Epidermal melanocyte (primary cell): ENCODE data around the gene CMSS1.

Experiments
- DNase-seq: peaks from one replicate; pipeline ENCODE4 v3.0.0; 2011; ENCODE audit warnings: low spot score; ENCODE audit not compliant: insufficient read length

The CMSS1 gene

GRCh38 chr3:99933971-99934750 is 116.5 kb downstream of the CMSS1 start:
- no peak for DNase-seq

GRCh38 chr3:99934975-99935797 is 117.5 kb downstream of the CMSS1 start:
- no peak for DNase-seq

DNA sequence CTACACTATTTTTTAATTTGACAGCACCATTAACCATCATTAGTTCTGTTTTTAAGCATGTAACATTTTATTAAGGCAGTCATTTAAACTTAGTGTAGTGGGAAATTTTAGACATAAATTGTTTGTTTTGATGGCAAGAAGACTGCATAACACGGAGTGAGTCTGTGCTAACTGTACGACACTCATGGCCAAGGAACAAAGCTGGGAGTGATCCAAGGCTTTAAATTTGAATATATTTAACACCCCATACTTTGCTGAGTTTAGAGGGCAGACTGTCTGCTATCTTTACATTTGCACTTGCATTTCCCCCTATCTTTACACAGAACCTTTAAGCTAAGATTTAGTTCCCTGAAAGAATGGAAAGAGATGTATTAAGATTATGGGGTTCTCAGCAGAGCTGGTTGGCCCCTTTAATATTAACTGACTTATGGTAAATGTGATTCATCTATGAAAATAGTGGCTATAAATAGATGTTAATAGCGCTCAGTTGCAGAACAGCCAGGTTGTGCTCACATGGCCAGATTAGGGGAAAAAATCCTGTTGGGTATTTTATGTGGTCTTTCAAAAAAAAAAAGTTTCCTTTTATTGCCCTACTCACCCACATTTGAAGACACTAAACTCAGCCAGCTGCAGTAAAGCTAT is 120.7 kb downstream of the CMSS1 start:
- no peak for DNase-seq

- DNase-seq = no peak
Observed at GRCh38 chr3:99939876-99940275, 122.2 kb downstream of the CMSS1 start.

- no peak for DNase-seq
Observed at GRCh38 chr3:99940350-99940749, 122.7 kb downstream of the CMSS1 start.

GRCh38 chr3:99941211-99941610 is 123.5 kb downstream of the CMSS1 start:
- DNase-seq = no peak

GRCh38 chr3:99943931-99944761 is 126.5 kb downstream of the CMSS1 start:
- no peak for DNase-seq

DNA sequence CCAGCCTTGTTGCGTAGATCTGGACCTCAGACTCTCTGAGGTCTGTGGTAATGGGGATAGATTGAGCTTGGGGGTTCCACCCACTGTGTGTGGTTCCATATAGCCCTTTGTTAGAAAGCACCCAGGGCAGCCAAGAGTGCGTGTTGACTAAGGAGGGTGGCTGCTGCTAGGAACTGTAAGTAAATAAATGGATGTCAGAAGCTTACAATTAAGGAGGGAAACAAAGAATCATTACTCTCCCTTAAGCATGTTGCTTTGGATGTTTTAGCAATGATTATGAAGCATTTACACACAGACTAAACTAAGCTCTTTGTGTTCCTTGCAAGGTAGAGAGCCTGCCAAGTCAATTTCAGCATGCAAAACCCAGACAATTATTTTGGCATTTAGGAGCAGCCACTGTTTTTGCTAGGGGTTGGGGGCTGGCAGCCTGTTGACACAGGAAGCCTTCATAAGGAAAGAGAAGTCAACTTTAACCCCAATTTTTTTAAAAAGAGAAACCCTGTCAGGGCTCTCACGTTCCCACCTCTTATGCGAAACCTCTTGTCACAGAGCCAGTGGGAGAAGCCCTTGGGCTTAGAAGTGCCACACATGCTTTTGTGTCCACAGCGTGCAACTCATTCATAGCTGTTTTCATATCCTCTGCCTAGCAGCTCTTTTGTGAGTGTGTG is 127.8 kb downstream of the CMSS1 start:
- no peak for DNase-seq

- no peak for DNase-seq
Observed at GRCh38 chr3:99947356-99947755, 129.7 kb downstream of the CMSS1 start.

DNA sequence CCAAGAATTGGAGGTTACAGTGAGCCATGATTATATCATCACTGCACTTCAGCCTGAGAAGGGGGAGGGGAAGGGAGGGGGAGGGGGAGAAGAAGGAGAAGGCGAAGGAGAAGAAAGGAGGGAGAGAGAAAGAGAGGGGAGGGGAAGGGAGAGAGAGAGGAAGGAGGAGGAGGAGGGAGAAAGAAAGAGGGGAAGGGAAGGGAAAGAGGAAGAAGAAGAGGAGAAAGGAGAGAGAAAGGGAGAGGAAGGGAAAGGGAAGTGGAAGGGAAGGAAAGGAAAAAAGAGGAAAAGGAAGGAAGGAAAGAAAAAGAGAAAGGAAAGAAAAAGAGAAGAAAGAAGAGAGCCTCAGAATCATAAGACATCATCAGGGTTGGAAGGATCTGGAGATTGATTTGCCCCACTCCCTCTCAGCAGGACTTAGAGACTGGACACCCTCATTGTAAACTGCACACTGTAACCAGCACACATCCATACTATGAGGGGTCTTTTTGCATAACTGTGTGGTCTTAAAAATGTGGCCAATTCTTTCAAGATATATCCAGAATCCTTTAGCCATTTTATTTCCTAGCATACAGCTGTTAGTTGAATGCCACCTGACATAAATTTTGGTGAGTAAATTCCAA is 130.9 kb downstream of the CMSS1 start:
- no peak for DNase-seq

DNA sequence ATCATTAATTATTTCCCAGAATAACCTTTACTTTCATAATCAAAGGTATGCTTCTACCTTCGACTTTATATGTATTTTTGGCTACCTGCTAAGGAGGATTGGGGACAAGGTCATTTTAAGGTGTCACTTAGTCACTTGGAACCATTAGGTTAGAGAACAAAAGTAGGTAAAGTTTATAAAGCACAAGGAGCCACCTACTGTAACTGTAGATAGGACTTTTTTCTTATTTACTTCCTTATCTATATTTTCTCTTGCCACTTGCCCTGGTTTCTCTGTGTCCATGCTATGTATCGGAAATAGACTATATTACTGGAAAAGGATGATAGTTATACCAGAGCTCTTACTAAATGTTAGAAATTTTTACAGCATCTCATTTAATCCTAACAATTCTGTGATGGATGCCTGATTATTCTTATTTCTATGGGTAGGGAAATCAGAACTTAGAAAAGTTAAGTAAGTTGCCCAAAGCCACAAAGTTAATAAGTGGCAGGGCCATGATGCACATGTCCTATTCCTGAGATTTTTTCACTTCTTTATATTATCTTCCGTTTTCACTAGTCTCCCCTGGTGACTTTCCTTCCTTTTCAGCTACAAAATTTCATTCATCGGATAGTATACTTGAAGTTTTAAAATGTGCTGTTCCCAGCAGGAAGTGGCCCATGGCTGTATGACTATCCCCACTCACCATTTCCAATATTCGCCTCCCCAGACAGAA is 132.5 kb downstream of the CMSS1 start:
- no peak for DNase-seq

GRCh38 chr3:99950921-99951320 is 133.3 kb downstream of the CMSS1 start:
- no peak for DNase-seq

DNA sequence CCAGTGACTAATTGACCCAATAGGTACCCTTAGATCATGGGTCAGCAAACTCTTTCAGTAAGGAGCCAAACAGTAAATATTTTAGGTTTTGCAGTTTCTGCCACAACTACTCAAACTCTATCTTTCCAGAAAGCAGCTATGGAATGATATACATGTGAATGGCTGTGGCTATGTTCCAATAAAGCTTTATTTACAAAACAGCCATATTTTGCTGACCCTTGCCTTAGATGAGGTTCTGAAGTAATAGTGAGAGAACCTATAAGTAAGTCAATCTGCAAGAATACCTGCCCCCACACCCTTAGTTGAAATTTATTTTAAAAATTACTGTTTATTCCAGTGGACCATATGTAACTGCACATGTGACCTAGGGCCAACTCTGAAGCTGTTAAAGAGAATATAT is 134.0 kb downstream of the CMSS1 start:
- no peak for DNase-seq

DNA sequence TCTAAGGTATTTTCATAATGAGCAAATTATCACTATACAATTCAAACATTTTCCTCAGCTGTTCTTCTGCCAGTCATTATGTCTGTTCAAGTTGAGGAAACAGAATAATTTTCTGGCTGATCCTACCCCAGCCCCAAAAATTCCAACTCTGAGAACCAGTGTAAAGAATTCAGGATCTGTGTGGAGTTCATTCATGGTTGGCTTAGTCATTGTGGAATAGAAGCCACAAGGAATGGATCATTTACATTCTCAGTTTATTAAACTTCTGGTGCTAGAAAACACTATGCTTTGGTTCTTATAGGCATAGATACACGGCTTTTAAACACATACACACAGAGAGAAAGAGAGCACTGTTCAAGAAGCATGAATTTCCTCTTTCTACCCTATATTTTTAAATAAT is 134.6 kb downstream of the CMSS1 start:
- no peak for DNase-seq

GRCh38 chr3:99953596-99953995 is 135.9 kb downstream of the CMSS1 start:
- DNase-seq = no peak

DNA sequence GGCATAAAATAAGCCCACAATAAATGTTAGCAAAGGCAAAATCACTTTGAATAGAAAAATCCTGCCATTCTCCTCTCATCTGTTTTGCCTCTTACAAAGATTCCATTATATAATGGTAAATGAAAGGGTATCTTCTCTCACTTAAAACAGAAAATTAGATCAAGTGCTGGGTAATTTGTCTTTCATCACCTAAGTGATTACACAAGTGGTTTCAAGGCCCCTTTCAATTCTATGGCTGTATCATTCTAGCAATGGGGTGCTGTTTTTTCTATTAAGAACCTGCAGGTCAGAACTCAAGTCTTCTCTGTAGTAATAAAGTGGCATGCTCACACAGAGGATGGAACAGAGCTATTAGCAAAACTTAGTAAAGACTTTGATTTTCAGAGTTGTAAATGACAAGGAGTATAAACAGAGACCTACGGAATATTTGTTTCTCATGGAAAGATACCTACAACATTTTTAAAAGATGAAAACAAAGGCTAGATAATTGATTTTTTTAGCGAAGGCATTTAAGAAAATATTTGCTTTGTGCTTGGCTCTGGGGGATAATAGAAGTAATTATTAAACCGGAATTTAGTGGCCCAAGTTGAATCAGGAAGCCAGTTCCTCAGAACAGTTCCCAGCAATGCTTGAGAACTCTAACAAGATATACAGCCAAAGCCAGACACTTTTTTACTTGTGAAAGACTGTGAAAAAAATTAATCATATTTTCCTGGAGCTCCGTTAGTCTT is 137.4 kb downstream of the CMSS1 start:
- no peak for DNase-seq

DNA sequence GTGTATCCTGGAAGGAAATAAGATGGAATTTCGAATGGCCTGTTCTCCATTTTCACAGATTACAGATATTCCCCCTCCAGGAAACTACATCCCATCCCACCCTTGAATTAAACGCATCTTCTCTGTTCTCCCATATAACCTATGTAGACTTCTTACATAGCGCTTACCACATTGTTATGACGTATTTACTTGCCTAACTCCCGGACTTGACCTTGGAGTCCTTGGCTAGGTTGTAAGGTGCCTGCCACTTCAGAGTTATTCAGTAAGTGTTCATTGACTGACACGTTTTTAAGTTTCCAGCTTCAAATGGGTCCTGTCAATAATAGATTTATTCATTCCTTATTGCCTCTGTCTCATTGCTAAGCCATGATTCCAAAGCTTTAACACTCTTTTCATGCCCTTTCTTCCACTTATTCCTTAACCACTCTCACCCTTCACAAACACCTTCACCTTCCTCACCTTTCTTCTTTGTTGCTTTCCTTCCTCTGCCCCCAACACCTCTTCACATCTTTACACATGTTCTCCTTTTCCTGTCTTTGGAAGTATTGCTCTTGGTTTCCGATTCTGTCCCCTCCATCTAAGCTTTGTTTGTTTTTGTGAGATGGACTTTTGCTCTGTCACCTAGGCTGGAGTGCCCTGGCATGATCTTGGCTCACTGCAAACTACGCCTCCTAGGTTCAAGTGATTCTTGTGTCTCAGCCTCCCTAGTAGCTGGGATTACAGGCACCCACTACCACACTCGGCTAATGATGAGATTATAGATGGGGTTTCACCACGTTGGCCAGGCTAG is 138.3 kb downstream of the CMSS1 start:
- no peak for DNase-seq

DNA sequence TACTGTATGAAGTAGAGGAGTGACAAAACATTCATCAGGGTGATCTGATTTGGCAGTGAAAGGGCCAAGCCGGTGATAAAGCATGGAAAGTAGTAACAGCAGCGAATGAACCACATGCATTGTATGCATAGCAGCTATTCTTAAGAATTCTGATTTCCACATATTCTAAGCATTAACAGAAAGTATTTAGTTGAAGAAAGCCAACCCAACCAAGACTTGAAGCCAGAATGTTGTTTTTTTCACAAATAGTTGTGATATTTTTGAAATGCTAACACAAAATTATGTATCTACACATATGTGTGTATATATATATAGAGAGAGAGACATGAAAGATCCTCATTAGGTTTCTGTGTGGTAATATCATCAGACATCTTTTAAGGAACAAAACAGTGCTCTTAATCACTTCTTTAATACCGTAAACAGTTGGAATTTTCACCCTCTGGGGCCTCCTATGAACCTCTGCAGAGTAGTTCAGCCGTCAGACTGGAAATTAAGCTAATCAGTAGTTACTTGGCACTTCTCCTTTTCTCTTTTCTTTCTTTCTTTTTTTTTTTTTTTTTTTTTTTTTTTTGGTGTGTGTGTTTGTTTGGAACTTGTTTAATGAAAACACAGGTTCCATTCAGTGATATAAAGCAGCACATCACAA is 139.6 kb downstream of the CMSS1 start:
- DNase-seq = no peak
